ENCODE measurements around the gene FRMD4A.

Gene FRMD4A

GRCh38 chr10:13656337-13657100, 674.2 kb downstream of the FRMD4A start:
- DNase-seq, result no peak

GRCh38 chr10:13654846-13655245, 675.9 kb downstream of the FRMD4A start:
- DNase-seq, result no peak

- DNase-seq, result no peak
Measured at GRCh38 chr10:13654118-13654830, 676.5 kb downstream of the FRMD4A start.

- no peak for DNase-seq
Measured at GRCh38 chr10:13652860-13653259, 677.9 kb downstream of the FRMD4A start.

GRCh38 chr10:13651969-13652720, 678.6 kb downstream of the FRMD4A start:
- no peak for DNase-seq

- DNase-seq, result no peak
Measured at GRCh38 chr10:13650961-13651360, 679.8 kb downstream of the FRMD4A start.

- DNase-seq, result no peak
Measured at GRCh38 chr10:13649844-13650520, 680.7 kb downstream of the FRMD4A start.

GRCh38 chr10:13648425-13648824, 682.3 kb downstream of the FRMD4A start:
- DNase-seq, result no peak

GRCh38 chr10:13644866-13645265, 685.9 kb downstream of the FRMD4A start:
- DNase-seq, result no peak

GRCh38 chr10:13643016-13643415, 687.7 kb downstream of the FRMD4A start:
- no peak for DNase-seq

GRCh38 chr10:13642293-13642692, 688.4 kb downstream of the FRMD4A start:
- DNase-seq, result no peak

GRCh38 chr10:13637894-13638293, 692.8 kb downstream of the FRMD4A start:
- DNase-seq, result no peak

GRCh38 chr10:13637303-13637856, 693.3 kb downstream of the FRMD4A start:
- no peak for DNase-seq

GRCh38 chr10:13636776-13637175, 693.9 kb downstream of the FRMD4A start:
- no peak for DNase-seq

- DNase-seq, result no peak
Measured at GRCh38 chr10:13634207-13634606, 696.5 kb downstream of the FRMD4A start.

GRCh38 chr10:13633689-13634088, 697.0 kb downstream of the FRMD4A start:
- DNase-seq, result no peak

- DNase-seq, result no peak
Measured at GRCh38 chr10:13632884-13633440, 697.8 kb downstream of the FRMD4A start.

- no peak for DNase-seq
Measured at GRCh38 chr10:13632440-13632839, 698.3 kb downstream of the FRMD4A start.

- DNase-seq, result no peak
Measured at GRCh38 chr10:13631594-13631993, 699.1 kb downstream of the FRMD4A start.

- DNase-seq, result no peak
Measured at GRCh38 chr10:13630231-13630630, 700.5 kb downstream of the FRMD4A start.

- no peak for DNase-seq
Measured at GRCh38 chr10:13629116-13629515, 701.6 kb downstream of the FRMD4A start.

GRCh38 chr10:13628661-13629060, 702.1 kb downstream of the FRMD4A start:
- DNase-seq, result no peak
